Ascending aorta (tissue), 2 donors: ENCODE measurements around the gene TSHR. TPM values are rescaled to one million over a fixed set of nuclear protein-coding genes. Genes with fewer than 3 reads are reported as not detected.

Source experiments
- DNase-seq, 2 donors: peaks; one replicate each; pipeline ENCODE4 v3.0.0-alpha.2; 2019; ENCODE audit warnings: low spot score in 2 of 2
- H3K27ac ChIP-seq, 2 donors: fragments of 200-600 bp; sonication (generic); one replicate each; pipeline ENCODE4 v1.5.1; 2016 to 2017; ENCODE audit warnings: mild to moderate bottlenecking in 1 of 2
- H3K27me3 ChIP-seq: fragments of 200-600 bp; sonication (generic); one replicate; pipeline ENCODE4 v1.5.1; 2017
- H3K36me3 ChIP-seq, 2 donors: fragments of 200-600 bp; sonication (generic); one replicate each; pipeline ENCODE4 v1.5.1; 2016
- H3K4me1 ChIP-seq, 2 donors: fragments of 200-600 bp; sonication (generic); one replicate each; pipeline ENCODE4 v1.5.1; 2016 to 2017; ENCODE audit warnings: mild to moderate bottlenecking in 1 of 2
- H3K4me3 ChIP-seq, 2 donors: fragments of 200-600 bp; sonication (generic); one replicate each; pipeline ENCODE4 v1.5.1; 2016 to 2017; ENCODE audit warnings: mild to moderate bottlenecking in 1 of 2
- H3K9me3 ChIP-seq, 2 donors: fragments of 200-600 bp; sonication (generic); one replicate each; pipeline ENCODE4 v1.5.1; 2016
- intact Hi-C: fragments of 100-400 bp; cut with DNase I; formaldehyde crosslinking; loops from one replicate; pipeline ENCODE4 v1.15.1; 2023
- total RNA-seq: library from RNA; depleted of rRNA; stranded (reverse); fragments of >200 nt; gene quantifications from one replicate; pipeline ENCODE4 v1.1.0, GENCODE V29; 2016
- TF ChIP-seq, protein P1 (sequence below), 3 experiments: fragments of 200-600 bp in 2 of 3; fragments of 450-650 bp in 1 of 3; sonication (generic) in 2 of 3; IDR thresholded peaks; one replicate each; pipeline ENCODE4 v1.5.1; 2016 to 2019; ENCODE audit warnings: antibody characterized with exemption in 3 of 3, mild to moderate bottlenecking in 1 of 3, moderate library complexity in 1 of 3

Gene TSHR
- total RNA-seq, 1 donor from 2014 or later: not detected

DNA sequence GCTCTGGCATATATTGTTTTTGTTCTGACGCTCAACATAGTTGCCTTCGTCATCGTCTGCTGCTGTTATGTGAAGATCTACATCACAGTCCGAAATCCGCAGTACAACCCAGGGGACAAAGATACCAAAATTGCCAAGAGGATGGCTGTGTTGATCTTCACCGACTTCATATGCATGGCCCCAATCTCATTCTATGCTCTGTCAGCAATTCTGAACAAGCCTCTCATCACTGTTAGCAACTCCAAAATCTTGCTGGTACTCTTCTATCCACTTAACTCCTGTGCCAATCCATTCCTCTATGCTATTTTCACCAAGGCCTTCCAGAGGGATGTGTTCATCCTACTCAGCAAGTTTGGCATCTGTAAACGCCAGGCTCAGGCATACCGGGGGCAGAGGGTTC is 188.4 kb downstream of the TSHR start:
- intact Hi-C loops: no loop called here

DNA sequence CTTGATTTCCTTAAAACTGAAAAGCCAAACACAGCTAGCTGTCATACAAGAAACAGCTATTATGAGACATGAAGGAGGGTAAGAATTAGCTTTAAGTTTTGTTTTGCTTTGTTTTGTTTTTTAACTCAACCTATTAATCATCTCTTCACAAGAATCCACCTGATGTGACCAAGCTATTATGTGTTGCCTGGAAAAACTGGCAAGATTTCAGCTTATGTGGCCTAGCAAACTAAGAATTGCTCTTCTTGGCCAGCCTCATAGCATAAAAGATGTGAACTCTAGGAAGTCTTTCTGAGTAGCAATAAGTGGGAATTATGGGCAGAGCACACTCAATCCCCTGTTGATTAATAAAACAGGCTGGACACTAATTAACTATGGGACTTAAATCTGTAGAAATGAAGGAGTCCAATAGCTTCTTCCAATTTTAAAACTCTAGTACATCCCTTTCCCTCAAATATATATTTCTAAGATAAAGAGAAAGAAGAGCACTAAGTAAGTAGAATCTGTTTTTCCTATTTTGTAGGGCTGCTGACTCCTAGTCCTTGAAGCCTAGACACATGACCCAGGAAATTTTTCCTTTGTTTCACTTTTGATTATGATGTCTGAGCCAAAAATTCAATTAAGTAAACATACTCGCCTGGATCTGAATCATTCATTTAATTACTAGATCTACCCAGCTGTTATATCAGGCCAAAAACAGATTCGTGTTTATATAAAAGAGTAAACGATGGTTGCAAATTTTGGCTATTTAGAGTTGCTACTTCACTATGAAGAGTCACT is 189.6 kb downstream of the TSHR start:
- intact Hi-C loops: no loop called here

More for the DNA sequence above, 188.4 kb downstream of the TSHR start:
- Histone ChIP-seq H3K9me3 (no peaks in the 10 kb centered on the region), H3K4me3 (no peak overlapping the region), H3K27me3 (no peaks in the 10 kb centered on the region), H3K27ac (no peak overlapping the region), H3K36me3 (no peaks in the 10 kb centered on the region), H3K4me1 (no peaks in the 10 kb centered on the region)
- TF ChIP-seq, protein P1, sequence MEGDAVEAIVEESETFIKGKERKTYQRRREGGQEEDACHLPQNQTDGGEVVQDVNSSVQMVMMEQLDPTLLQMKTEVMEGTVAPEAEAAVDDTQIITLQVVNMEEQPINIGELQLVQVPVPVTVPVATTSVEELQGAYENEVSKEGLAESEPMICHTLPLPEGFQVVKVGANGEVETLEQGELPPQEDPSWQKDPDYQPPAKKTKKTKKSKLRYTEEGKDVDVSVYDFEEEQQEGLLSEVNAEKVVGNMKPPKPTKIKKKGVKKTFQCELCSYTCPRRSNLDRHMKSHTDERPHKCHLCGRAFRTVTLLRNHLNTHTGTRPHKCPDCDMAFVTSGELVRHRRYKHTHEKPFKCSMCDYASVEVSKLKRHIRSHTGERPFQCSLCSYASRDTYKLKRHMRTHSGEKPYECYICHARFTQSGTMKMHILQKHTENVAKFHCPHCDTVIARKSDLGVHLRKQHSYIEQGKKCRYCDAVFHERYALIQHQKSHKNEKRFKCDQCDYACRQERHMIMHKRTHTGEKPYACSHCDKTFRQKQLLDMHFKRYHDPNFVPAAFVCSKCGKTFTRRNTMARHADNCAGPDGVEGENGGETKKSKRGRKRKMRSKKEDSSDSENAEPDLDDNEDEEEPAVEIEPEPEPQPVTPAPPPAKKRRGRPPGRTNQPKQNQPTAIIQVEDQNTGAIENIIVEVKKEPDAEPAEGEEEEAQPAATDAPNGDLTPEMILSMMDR (IDR thresholded peaks at IDR 0.05): no peak
- no peak for DNase-seq

DNA sequence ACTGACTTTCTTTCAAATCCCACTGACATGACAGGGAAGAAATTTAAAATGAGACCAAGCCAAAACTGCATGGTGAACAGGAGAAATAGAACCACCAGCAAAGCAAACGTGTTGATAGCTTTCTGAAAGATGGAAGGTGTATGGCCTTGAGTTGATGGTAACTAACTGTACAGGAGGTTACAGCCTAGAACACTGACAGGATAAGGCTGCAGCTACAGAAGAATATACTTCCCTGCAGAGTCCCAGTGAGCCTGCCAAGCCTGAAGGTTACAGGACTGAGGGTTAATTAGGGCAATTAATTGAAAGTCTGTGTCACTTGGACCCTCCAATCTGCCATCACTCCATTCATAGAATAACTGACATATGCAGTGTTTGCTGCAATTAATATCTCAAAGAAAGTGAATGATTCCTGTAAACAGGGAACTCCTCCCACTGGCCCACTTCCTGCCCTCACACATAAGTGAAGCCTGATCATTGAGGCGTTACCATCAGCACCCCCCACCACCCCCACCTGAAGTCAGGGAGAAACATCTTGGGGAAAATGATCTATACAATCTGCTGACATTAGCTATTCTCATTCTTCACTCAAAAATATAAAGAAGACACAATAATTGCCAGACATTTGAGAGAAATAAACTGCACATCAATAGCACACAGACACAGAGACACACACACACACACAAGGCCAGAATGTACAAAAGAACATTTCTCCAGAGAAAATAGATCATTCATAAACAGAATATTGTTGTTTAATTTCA is 191.9 kb downstream of the TSHR start:
- TF ChIP-seq, protein P1 (IDR thresholded peaks at IDR 0.05): no peak
- Histone ChIP-seq H3K4me3 (no peak overlapping the region), H3K36me3 (no peaks in the 10 kb centered on the region), H3K4me1 (no peaks in the 10 kb centered on the region), H3K27me3 (no peaks in the 10 kb centered on the region), H3K9me3 (no peaks in the 10 kb centered on the region), H3K27ac (no peak overlapping the region)
- DNase-seq: no peak
- intact Hi-C loops: no loop called here

More for the DNA sequence above, 189.6 kb downstream of the TSHR start:
- Histone ChIP-seq H3K36me3 (no peaks in the 10 kb centered on the region), H3K9me3 (no peaks in the 10 kb centered on the region), H3K27me3 (no peaks in the 10 kb centered on the region), H3K4me1 (no peaks in the 10 kb centered on the region), H3K4me3 (no peak overlapping the region), H3K27ac (no peak overlapping the region)
- no peak for DNase-seq
- TF ChIP-seq, protein P1 (IDR thresholded peaks at IDR 0.05): no peak

GRCh38 chr14:81148635-81149034 is 193.2 kb downstream of the TSHR start:
- H3K4me1 ChIP-seq: no peaks in the 10 kb centered on the region
- no peak for DNase-seq
- H3K9me3 ChIP-seq: no peaks in the 10 kb centered on the region
- no peaks in the 10 kb centered on the region for H3K36me3 ChIP-seq
- intact Hi-C loops: no loop called here
- H3K27me3 ChIP-seq: no peaks in the 10 kb centered on the region
- TF ChIP-seq, protein P1 (IDR thresholded peaks at IDR 0.05): no peak
- H3K27ac ChIP-seq: no peak overlapping the region
- no peak overlapping the region for H3K4me3 ChIP-seq

GRCh38 chr14:81153187-81153586 is 197.8 kb downstream of the TSHR start:
- Histone ChIP-seq H3K36me3 (no peaks in the 10 kb centered on the region), H3K27me3 (no peaks in the 10 kb centered on the region), H3K4me3 (no peak overlapping the region), H3K9me3 (no peaks in the 10 kb centered on the region), H3K4me1 (no peaks in the 10 kb centered on the region), H3K27ac (no peak overlapping the region)
- intact Hi-C loops: no loop called here
- TF ChIP-seq, protein P1 (IDR thresholded peaks at IDR 0.05): no peak
- no peak for DNase-seq
